Measurements from ENCODE around the gene SERPINB8.

GRCh38 chr18:64019922-64020756 lies 50.3 kb downstream of the SERPINB8 start:
- TF ChIP-seq GATA3 (IDR thresholded peaks at IDR 0.05; ENCODE audit: low read depth, low read length) (no peak), GATA2 (IDR thresholded peaks at IDR 0.05; ENCODE audit: low read depth, low read length) (no peak)

Data from SH-SY5Y (cell line).